NCI-H524 treated with DMSO at 0.1 percent for 48 hours (cell line): ENCODE data around the gene SRI.
"Not testable (repeated sequence)": the region's sequence is repeated elsewhere in the genome, so short reads cannot be mapped to it uniquely, and the experiment has no call there.

Source experiments
- DNase-seq: peaks from one replicate; lab custom pipeline; 2025; lab: John Stamatoyannopoulos, UW

The SRI gene

GRCh38 chr7:88219781-88220747 lies at the start of gene SRI:
SRI (minus strand) TSS chr7:88220038; CDS start chr7:88220026, 12 bp downstream.
- DNase-seq: peak; percentile 60

DNA sequence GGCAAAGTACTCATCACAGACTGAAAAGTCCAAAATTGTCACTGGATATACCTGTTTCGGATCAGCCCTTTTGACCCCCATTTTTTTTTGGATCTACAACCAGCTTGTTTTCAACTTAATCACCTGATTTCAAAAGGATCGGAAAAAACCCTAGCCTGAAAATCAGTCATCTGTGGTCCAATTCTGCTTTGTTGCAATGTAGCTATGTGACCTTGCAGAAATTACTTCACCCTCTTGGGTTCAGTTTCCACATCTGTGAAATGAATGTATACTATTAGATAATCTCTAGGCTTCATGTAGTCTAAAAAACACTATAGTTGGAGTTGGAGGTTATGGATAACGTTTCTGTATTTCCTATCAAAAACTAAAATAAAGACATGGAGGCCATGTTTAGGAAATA lies 49.7 kb upstream of the SRI start:
- no peak for DNase-seq

DNA sequence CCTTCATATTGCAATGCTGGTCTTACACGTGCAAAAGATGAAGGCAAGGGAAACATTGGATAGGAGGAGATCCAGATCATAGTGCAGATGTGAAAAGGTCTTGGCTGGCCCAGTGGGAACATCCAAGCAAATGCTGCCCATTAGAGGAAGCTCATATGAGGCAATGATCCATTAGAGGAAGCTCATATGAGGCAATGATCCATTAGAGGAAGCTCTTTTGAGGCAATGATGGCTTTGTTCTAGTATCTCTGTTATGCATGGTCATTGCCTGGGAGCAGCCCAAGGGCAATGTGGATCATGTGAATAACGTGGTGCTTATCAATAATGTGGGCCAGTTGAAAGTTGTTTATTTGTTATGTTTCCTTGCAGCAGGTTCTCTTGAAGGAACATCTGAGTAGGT lies 49.0 kb upstream of the SRI start:
- DNase-seq: no peak

DNA sequence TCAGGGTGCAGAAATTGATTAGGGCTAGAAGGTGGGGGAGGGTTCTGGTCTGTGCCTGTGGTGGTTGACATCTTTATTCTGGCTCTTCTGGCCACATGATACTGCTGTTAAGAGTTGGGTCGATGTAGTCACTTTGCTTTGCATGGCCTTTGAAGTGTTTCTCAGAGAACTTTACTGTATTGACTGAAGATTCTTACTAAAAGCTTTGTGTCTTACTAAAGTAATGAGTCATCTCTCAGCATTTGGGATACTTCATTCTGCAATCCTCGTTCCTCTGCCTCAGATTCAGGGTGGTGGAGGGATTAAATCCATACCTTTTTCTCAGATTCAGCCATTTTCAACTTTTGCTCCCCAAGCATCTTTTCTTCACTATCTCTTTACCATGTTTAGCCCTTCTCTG lies 48.2 kb upstream of the SRI start:
- DNase-seq: no peak

GRCh38 chr7:88267421-88267820 lies 47.6 kb upstream of the SRI start:
- DNase-seq: no peak

GRCh38 chr7:88264987-88265386 lies 45.1 kb upstream of the SRI start:
- DNase-seq: not testable (repeated sequence)

GRCh38 chr7:88262562-88262961 lies 42.7 kb upstream of the SRI start:
- DNase-seq: no peak

- DNase-seq: no peak
These were observed 40.9 kb upstream of the SRI start for GRCh38 chr7:88260719-88261118.

GRCh38 chr7:88259656-88260380 lies 40.0 kb upstream of the SRI start:
- no peak for DNase-seq

- not testable (repeated sequence) for DNase-seq
These were observed 38.5 kb upstream of the SRI start for GRCh38 chr7:88258296-88258695.

GRCh38 chr7:88256906-88257305 lies 37.1 kb upstream of the SRI start:
- no peak for DNase-seq

DNA sequence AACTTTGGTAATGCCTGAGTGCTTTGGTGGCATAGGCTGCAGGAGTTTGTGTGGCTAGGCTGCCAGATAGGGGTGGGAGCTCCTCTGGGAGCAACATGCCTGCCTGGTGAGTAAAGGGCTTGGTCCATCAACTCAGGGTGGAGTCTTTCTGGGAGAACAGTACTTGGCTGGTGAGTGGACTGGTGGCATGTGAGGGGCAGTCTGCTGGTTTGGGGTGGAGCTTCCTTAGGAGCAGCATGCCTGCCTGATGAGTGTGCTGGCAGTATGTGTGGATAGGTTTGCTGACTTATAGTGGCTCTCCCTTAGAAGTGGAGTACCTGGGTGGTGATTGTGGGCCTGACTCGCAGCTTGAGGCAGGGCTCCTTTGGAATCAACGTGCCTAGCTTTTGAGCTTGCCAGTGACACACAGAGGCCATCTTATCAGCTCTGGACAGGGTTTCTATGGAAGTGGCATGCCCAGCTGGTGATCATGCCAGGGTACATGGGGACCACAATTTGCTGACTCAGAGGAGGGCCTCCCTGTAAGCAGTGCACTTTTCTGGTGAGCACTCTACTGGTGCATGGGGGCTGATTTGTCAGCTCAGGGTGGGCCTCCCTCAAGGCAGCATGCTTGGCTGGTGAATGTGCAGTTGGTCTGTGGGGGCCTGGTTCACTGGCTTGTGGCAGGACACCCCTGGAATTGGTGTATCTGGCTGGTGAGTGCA lies 35.0 kb upstream of the SRI start:
- DNase-seq: no peak

DNA sequence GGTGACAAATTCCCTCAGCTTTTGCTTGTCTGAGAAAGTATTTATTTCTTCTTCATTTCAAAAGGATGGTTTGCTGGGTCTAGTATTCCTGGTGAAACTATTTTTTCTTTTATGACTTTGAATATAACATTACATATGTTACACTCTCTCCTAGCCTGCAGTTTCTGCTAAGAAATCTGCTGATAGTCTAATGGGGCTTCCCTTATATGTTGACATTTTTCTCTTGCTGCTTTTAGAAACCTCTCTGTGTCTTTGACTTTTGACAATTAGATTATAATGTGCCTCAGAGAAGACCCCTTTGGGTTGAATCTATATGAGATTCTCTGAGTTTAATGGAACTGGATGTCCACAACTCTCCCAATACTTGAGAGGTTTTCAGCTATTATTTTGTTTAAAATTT lies 33.8 kb upstream of the SRI start:
- DNase-seq: no peak

GRCh38 chr7:88244258-88244657 lies 24.4 kb upstream of the SRI start:
- no peak for DNase-seq

GRCh38 chr7:88243345-88243909 lies 23.6 kb upstream of the SRI start:
- DNase-seq: no peak

DNA sequence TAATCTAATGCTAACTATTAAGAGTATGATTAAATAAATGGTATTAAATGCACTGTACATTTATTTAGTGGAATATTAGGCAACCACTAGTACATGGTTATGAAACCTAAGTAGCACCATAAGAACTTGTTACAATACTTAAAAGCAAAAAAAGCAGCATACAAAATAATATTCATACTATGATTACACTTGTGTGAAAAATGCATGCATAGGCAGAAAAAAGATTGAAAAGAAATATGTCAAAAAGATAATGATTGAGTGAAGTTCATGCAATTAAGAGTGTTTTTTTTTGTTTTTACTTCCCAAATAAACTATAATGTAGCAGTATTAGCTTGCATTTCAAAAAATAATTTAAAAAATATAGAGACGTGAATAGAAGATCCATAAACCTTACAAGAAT lies 20.0 kb upstream of the SRI start:
- DNase-seq: no peak

- DNase-seq: no peak
These were observed 14.0 kb upstream of the SRI start for GRCh38 chr7:88233828-88234227.

DNA sequence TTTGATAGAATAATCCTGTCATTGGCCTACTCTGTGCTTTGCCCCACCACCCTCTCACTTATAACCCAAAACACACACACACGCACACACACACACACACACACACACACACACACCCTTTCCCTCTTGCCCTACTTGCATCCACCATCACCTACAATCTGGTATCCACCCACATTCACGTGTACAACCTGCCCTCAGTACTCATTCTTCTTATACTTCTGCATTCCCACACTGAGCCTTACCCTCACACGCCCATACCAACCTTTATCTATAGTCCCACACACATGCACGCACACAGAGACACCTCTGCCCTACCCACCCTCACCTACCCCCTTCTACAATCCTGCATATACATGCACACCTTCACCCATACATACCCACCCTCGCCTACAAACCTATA lies 10.8 kb upstream of the SRI start:
- no peak for DNase-seq

- no peak for DNase-seq
These were observed 9.6 kb upstream of the SRI start for GRCh38 chr7:88229302-88229995.

- DNase-seq: no peak
These were observed 7.2 kb upstream of the SRI start for GRCh38 chr7:88226886-88227516.

GRCh38 chr7:88226201-88226600 lies 6.4 kb upstream of the SRI start:
- no peak for DNase-seq
